GM18951 (cell line): ENCODE data around the gene RBM20.

Experiments used
- POLR2A ChIP-seq: IDR thresholded peaks from 4 replicates; pipeline ENCODE4 v1.6.1; 2011; ENCODE audit warnings: mild to moderate bottlenecking; ENCODE audit not compliant: insufficient read length, insufficient read depth; ENCODE audit errors: extremely low read depth
- in situ Hi-C: fragments of 300-500 bp; cut with MboI; formaldehyde crosslinking; loops from one replicate; pipeline ENCODE4 v1.12.0; 2022; ENCODE audit warnings: low sequenced_read_pairs, mixed read lengths, inconsistent platforms; ENCODE audit not compliant: unreplicated experiment

Gene RBM20

DNA sequence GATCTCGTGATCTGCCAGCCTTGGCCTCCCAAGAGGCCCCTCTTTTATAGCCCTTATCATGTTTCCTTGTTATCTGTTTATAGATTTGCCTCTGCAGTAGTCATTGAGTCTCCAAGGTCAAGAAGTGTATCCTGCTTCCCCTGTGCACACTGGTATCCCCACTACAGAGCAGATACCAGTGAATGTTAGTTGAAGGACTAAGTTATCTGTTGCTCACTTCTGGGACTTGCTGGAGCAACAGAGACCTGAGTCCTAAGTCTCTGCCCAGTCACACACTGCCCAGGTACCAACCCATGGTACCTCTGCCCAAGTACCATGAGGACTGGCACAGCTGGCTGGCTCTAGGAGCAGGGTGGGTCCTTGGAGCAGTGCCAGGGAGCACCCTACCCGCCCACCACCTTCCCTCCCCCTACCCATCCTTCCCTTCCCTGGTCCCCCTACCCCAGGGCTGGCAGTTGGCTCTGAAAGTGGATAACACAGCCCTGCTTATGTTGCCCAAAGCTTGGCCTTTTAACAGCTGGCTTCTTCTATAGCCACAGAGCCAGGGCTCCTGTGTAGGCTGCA, 201.1 kb downstream of the RBM20 start:
- no peak for TF ChIP-seq POLR2A
- in situ Hi-C loops, result no loop called here

GRCh38 chr10:110845756-110846620, 201.9 kb downstream of the RBM20 start:
- in situ Hi-C loops, result no loop called here
- no peak for TF ChIP-seq POLR2A

- no peak for TF ChIP-seq POLR2A
Measured at GRCh38 chr10:110847374-110847773, 203.2 kb downstream of the RBM20 start.

GRCh38 chr10:110848106-110848505, 204.0 kb downstream of the RBM20 start:
- TF ChIP-seq POLR2A, result no peak
- in situ Hi-C loops, result no loop called here

More at GRCh38 chr10:110847374-110847773, 203.2 kb downstream of the RBM20 start:
- in situ Hi-C loops, result no loop called here

DNA sequence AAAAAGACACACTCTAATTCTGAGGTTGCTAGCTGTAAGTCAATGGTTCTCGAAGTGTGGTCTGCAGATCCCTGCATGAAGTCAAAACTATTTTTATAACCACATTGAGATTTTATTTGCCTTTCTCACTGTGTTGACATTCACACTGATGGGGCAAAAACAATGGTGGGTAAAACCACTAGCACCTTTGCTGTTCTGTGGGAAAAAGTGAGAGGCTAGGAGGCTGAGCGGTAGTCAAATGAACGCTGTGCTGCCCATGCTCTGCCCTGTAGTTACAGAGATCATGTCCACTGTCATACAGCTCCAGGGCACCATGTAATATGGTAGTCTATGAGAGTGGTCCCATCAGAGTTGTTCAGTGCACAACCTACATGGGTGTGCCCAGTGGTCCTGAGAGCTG, 206.0 kb downstream of the RBM20 start:
- no peak for TF ChIP-seq POLR2A
- in situ Hi-C loops, result no loop called here

DNA sequence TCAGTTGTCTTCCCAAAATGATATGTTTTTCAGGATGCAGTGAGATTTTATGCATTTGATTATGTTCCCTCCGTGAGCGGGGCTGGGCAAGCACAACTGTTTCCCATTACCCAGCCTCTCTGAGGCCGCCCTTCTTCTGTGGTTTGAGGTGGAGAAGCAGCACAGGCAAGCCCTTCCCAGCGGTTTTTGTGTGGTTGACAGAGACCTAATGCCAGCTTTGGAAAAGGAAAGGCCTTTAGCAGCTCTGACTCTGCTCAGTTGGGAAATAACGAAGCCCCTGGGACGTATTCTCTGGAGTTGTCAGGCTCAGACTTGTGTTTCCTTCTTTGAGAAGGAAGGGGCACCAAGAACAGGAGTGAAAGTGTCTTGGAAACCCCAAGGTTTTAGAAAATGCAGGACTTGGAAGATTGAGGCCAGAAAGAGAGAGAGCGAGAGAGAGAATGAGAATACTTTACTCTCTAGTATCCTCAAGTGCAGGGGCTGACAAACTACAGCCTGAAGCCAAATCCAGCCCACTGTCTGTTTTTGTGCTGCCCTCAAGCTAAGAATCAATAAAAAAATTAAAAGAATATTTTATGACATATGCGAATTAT, 207.0 kb downstream of the RBM20 start:
- in situ Hi-C loops, result no loop called here
- TF ChIP-seq POLR2A, result no peak

DNA sequence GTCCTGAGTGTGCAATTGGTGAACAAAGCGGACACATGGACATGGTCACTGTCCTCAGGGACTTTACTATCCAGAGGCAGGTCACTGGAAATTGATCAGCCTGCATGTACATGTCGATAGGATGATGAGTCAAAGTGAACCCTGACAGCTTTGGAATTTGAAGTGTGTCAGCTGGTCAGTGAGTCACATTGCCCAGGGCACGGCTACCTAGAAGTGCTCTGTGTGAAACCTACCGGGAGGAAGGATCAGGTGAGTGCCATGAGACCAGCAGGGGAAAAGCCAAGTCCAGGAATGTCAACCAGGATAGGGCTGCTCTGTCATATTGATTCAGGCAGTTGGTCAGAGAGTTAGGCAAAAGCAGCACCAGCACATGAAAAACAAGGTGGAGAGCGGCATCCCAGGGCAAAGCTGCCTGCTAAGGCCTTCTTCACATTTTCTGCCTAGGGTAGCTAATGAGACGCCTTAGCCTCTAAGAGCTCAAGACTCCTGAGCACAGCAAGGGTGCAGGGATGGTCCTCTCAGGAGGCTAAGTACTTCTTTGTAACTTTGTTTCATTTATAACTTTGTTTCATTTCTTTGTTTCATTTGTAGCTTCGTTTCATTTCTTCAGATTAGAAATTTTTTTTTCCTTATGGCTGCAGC, 208.2 kb downstream of the RBM20 start:
- TF ChIP-seq POLR2A, result no peak
- in situ Hi-C loops, result no loop called here

DNA sequence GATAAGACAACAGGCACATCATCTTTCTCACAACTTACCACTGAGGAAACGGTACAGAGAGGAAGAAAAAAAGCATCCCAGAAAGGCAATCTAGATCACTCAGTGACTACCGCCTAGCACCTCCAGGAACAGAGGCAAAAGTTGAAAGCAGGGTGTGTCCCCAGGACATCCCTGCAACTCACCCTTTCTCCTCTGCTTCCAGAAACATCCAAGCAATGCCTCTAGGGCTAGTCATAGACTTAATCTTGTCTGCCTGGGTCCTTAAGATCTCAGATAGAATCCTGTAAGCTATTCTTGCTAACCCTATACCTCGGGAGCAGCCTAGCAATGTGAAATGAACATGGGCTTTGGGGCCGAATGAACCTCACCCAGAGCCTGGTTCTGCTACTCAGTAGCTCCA, 208.8 kb downstream of the RBM20 start:
- in situ Hi-C loops, result no loop called here
- TF ChIP-seq POLR2A, result no peak

GRCh38 chr10:110853921-110854605, 209.9 kb downstream of the RBM20 start:
- no peak for TF ChIP-seq POLR2A

DNA sequence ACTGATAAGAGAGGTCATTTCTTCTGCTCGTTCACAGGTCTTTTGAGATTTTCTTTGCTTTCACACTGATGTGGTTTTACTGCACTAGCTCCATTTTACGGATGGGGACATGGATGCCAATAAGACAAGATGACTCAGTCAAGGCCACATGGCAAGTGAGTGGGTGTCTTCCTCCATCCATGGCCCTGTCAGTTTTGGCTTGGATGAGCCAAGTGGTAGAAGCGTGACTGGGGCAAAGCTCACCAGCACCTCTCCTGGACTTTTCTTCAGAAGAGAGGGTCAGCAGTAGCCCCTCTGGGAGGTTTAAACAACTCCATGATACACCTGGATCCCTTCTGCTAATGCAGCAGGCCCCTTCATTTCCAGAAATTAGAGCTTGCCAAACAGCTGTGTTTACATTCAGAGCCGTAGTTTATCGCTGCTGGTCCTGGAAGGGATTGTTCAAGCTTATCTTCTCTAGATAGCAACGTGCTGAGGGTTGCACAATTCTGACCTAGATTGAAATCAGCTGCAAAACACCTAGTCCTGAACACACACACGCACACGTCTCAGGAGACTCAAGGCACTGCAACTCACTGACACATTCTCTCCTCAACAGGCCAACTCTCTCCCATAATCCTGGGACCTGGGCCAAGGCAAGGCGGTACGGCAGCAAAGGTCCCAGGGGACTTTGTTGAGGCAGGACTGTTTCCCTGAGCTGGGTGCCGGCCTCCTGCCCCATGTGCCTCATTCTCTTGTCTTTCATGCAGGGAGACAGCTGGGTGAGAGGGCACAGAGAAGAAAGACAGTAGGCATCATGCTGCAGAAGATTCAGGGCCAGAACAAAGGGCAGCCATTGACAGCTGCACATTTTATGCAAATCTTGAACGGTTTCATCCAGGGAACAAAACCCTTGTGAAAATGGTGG, 213.4 kb downstream of the RBM20 start:
- in situ Hi-C loops, result no loop called here
- TF ChIP-seq POLR2A, result no peak

More at GRCh38 chr10:110853921-110854605, 209.9 kb downstream of the RBM20 start:
- in situ Hi-C loops, result no loop called here

GRCh38 chr10:110858297-110858934, 214.3 kb downstream of the RBM20 start:
- in situ Hi-C loops, result no loop called here
- no peak for TF ChIP-seq POLR2A

GRCh38 chr10:110859206-110859972, 215.3 kb downstream of the RBM20 start:
- in situ Hi-C loops, result no loop called here

More at GRCh38 chr10:110859206-110859972, 215.3 kb downstream of the RBM20 start:
- TF ChIP-seq POLR2A, result no peak
